ENCODE data around the gene MOBP.
A peak's percentile ranks its signal among the peaks of the same experiment; 100 is the strongest.
"Not testable (repeated sequence)": the region's sequence is repeated elsewhere in the genome, so short reads cannot be mapped to it uniquely, and the experiment has no call there.

Gene MOBP

GRCh38 chr3:39456159-39456558, 11.3 kb upstream of the MOBP start:
- in situ Hi-C loops (cut with HindIII; ENCODE audit: low pct_unique_long_range_greater_than_20kb, low sequenced_read_pairs): no loop called here
- no peak for TF ChIP-seq JUND (IDR thresholded peaks at IDR 0.05; ENCODE audit: low read depth)
- no peak for DNase-seq (ENCODE audit: low read depth in 1 of 2, low spot score in 1 of 2)

- in situ Hi-C loops (cut with HindIII; ENCODE audit: low pct_unique_long_range_greater_than_20kb, low sequenced_read_pairs): no loop called here
- DNase-seq (ENCODE audit: low read depth in 1 of 2, low spot score in 1 of 2): no peak
- TF ChIP-seq JUND (IDR thresholded peaks at IDR 0.05; ENCODE audit: low read depth): no peak
Observed at GRCh38 chr3:39457361-39457760, 10.1 kb upstream of the MOBP start.

DNA sequence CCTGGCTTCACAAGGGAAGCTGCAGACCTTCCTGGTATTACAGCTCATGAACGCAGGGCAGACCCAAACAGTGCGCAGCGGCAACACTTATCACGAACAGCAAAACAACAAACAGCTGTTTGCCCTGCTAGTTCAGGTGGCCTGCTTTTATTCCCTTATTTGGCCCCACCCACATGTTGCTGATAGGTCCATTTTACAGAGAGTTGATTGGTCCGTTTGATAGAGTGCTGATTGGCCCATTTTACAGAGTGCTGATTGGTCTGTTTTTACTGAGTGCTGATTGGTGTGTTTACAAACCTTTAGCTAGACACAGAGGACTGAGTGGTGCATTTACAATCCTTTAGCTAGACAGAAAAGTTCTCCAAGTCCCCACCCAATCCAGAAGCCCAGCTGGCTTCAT, 8.9 kb upstream of the MOBP start:
- DNase-seq (ENCODE audit: low read depth in 1 of 2, low spot score in 1 of 2); in situ Hi-C loops (cut with HindIII; ENCODE audit: low pct_unique_long_range_greater_than_20kb, low sequenced_read_pairs): not testable (repeated sequence)

DNA sequence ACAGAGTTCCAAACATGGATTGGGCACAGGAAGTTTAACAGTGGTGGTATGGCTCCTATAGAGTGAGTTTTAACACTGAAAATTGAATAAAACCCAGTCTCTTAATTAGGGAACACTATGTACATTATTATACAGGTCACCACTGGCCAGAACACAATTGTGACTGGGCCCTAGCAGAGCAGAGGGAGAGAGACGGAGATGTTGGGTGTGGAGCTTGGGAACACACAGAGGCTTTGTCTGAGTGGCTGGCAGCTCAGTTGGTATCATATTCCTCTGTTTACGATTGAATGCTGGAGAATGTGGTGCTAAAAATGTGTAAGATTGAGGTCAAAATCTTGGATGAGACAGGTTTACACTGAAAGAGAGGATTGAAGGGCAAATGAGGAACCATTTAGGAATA, 6.8 kb upstream of the MOBP start:
- DNase-seq (ENCODE audit: low read depth in 1 of 2, low spot score in 1 of 2): no peak
- in situ Hi-C loops (cut with HindIII; ENCODE audit: low pct_unique_long_range_greater_than_20kb, low sequenced_read_pairs): no loop called here
- TF ChIP-seq JUND (IDR thresholded peaks at IDR 0.05; ENCODE audit: low read depth): no peak

- no peak for TF ChIP-seq JUND (IDR thresholded peaks at IDR 0.05; ENCODE audit: low read depth)
- in situ Hi-C loops (cut with HindIII; ENCODE audit: low pct_unique_long_range_greater_than_20kb, low sequenced_read_pairs): no loop called here
Observed at GRCh38 chr3:39463269-39463668, 4.2 kb upstream of the MOBP start.

DNA sequence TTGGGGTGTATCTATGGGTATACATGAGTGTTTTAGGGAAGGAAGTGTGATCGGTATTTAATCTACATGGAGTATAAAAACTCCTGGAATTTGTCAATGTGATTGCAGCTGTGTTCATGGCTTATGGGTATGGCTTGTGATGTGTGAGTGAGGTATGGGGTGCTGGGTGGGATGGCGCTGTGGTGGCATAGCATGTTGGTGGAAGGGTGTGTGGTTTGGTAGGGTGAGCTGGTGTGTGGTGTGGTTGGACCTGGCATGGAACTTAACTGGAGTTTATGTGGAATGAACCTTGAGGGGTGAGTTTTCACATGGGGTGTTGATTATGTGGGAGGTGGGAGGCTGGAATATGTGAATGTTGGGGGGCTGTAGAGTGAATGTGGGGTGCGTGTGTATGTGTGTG, 492 bp upstream of the MOBP start:
- no peak for DNase-seq (ENCODE audit: low read depth in 1 of 2, low spot score in 1 of 2)
- in situ Hi-C loops (cut with HindIII; ENCODE audit: low pct_unique_long_range_greater_than_20kb, low sequenced_read_pairs): no loop called here
- no peak for TF ChIP-seq JUND (IDR thresholded peaks at IDR 0.05; ENCODE audit: low read depth)

More at GRCh38 chr3:39463269-39463668, 4.2 kb upstream of the MOBP start:
- DNase-seq (ENCODE audit: low read depth in 1 of 2, low spot score in 1 of 2): no peak

GRCh38 chr3:39468108-39468436, 592 bp downstream of the MOBP start:
- in situ Hi-C loops (cut with HindIII; ENCODE audit: low pct_unique_long_range_greater_than_20kb, low sequenced_read_pairs): no loop called here
- no peak for TF ChIP-seq JUND (IDR thresholded peaks at IDR 0.05; ENCODE audit: low read depth)
- no peak for DNase-seq (ENCODE audit: low read depth in 1 of 2, low spot score in 1 of 2)

- no peak for TF ChIP-seq JUND (IDR thresholded peaks at IDR 0.05; ENCODE audit: low read depth)
- DNase-seq (ENCODE audit: low read depth in 1 of 2, low spot score in 1 of 2): no peak
- in situ Hi-C loops (cut with HindIII; ENCODE audit: low pct_unique_long_range_greater_than_20kb, low sequenced_read_pairs): no loop called here
Observed at GRCh38 chr3:39469258-39469657, 1.8 kb downstream of the MOBP start.

- in situ Hi-C loops (cut with HindIII; ENCODE audit: low pct_unique_long_range_greater_than_20kb, low sequenced_read_pairs): no loop called here
- no peak for TF ChIP-seq JUND (IDR thresholded peaks at IDR 0.05; ENCODE audit: low read depth)
Observed at GRCh38 chr3:39469945-39470344, 2.5 kb downstream of the MOBP start.

GRCh38 chr3:39471652-39472051, 4.2 kb downstream of the MOBP start:
- in situ Hi-C loops (cut with HindIII; ENCODE audit: low pct_unique_long_range_greater_than_20kb, low sequenced_read_pairs): no loop called here
- no peak for DNase-seq (ENCODE audit: low read depth in 1 of 2, low spot score in 1 of 2)
- TF ChIP-seq JUND (IDR thresholded peaks at IDR 0.05; ENCODE audit: low read depth): no peak

More at GRCh38 chr3:39469945-39470344, 2.5 kb downstream of the MOBP start:
- no peak for DNase-seq (ENCODE audit: low read depth in 1 of 2, low spot score in 1 of 2)

- in situ Hi-C loops (cut with HindIII; ENCODE audit: low pct_unique_long_range_greater_than_20kb, low sequenced_read_pairs): no loop called here
- peak in 1 of 2 experiments; percentile 80 for DNase-seq (ENCODE audit: low read depth in 1 of 2, low spot score in 1 of 2)
- TF ChIP-seq JUND (IDR thresholded peaks at IDR 0.05; ENCODE audit: low read depth): no peak
Observed at GRCh38 chr3:39473452-39474125, 6.1 kb downstream of the MOBP start.

DNA sequence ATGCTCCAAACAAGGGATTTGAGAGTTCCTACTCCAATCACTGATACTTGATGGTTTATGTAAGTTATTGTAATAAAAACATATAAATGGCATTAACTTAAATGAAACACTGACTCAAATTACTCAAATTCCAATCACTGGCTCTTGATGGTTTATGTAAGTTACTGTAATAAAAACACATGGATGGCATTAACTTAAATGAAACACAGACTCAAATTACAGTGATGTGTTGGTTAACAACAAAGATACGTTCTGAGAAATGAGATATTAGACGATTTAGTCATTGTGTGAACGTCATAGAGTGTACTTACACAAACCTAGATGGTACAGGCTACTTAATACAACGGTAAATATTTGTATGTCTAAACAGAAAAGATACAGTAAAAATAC, 6.6 kb downstream of the MOBP start:
- in situ Hi-C loops (cut with HindIII; ENCODE audit: low pct_unique_long_range_greater_than_20kb, low sequenced_read_pairs): no loop called here
- TF ChIP-seq JUND (IDR thresholded peaks at IDR 0.05; ENCODE audit: low read depth): no peak
- DNase-seq (ENCODE audit: low read depth in 1 of 2, low spot score in 1 of 2): no peak

DNA sequence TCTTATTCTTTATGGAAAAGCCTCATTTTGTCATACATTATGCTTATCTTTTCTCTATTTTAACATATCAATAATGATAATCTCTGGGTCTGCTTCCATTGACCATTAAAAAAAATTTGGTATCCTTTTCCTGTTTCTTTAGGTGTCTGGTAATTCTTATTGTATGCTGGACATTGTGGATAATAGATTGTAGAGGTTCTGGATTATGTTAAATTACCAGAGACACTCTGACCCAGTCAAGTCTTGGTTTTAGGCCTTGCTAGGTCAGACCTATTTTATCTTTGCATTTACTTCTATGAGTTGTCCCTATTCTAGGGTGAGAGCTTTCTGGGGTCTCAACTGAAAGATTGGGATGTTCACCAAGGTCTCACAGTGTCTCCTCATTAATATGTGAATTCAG, 9.3 kb downstream of the MOBP start:
- in situ Hi-C loops (cut with HindIII; ENCODE audit: low pct_unique_long_range_greater_than_20kb, low sequenced_read_pairs): no loop called here
- no peak for TF ChIP-seq JUND (IDR thresholded peaks at IDR 0.05; ENCODE audit: low read depth)
- no peak for DNase-seq (ENCODE audit: low read depth in 1 of 2, low spot score in 1 of 2)

DNA sequence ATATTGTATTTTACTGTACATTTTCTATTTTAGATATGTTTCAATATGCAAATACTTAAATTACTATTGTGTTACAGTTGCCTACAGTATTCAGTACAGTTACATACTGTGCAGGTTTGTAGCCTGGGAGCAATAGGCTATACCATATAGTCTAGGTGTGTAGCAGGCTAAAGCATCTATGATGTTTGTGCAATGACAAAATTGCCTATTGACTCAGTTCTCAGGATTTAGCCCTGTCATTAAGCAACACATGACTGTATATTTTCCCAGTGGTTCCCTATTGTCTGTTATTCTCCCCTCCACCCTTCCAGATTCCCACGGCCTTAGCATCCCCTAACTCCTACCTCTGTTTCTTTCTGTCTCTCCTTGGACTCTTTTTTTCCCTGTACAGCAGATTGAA, 10.7 kb downstream of the MOBP start:
- in situ Hi-C loops (cut with HindIII; ENCODE audit: low pct_unique_long_range_greater_than_20kb, low sequenced_read_pairs): no loop called here
- no peak for TF ChIP-seq JUND (IDR thresholded peaks at IDR 0.05; ENCODE audit: low read depth)
- DNase-seq (ENCODE audit: low read depth in 1 of 2, low spot score in 1 of 2): no peak

All from T47D (cell line).